Measurements from ENCODE around the gene ATAD5. TPM values are rescaled to one million over a fixed set of nuclear protein-coding genes. Genes with fewer than 3 reads are reported as not detected.

ATAD5 gene
- total and polyA plus RNA-seq, 2 of the 13 experiments (the other 11 are each of a cell fraction or from before 2014, with no cell fraction given), result 1.8 to 10.7 TPM

- no peak overlapping the region for H3K4me2 ChIP-seq (ENCODE audit: low read depth, low read length)
- BruUV-seq (replicated peaks), result no TSS peak
- H3K36me3 ChIP-seq (replicated peaks in 1 of 2; ENCODE audit: control insufficient read depth in 1 of 2, insufficient read depth in 2 of 2, low read length in 2 of 2), result peaks cover 3 to 25% of the 10 kb centered on the region in 2 experiments; a peak in 4 of 5 replicates
- CTCF ChIA-PET (ENCODE audit: low intra/inter-chr PET ratio, low total read pairs), result no interaction called here
- in situ Hi-C loops (cut with HindIII; ENCODE audit: extremely low pct_ligation_motif_present, low pct_unique_long_range_greater_than_20kb), result no loop called here
- WGBS (ENCODE audit: low lambda C conversion rate), result 96% methylated on average over 9 of the region's 9 CpGs
- no peak overlapping the region for H3K27ac ChIP-seq (ENCODE audit: extremely low read length, insufficient read depth, low read length)
- no peaks in the 10 kb centered on the region for H3K9me3 ChIP-seq (ENCODE audit: low read length)
- intact Hi-C loops (cut with micrococcal nuclease; ENCODE audit: unreplicated experiment), result no loop called here
- peak; percentile 17; the same call in 1 of the 3 replicates for ATAC-seq
- no peak for DNase-seq (ENCODE audit: low spot score)
- no peaks in the 10 kb centered on the region for H4K20me1 ChIP-seq (ENCODE audit: insufficient read depth, low read length)
- no peaks in the 10 kb centered on the region for H3K79me2 ChIP-seq (ENCODE audit: insufficient read depth, low read length)
- H3K4me3 ChIP-seq (replicated peaks in 1 of 3; ENCODE audit: insufficient read depth in 1 of 3, low read depth in 2 of 3, low read length in 3 of 3), result no peak overlapping the region
- no peak for FAIRE-seq
- no peaks in the 10 kb centered on the region for H3K27me3 ChIP-seq (ENCODE audit: control insufficient read depth in 1 of 2, insufficient read depth in 2 of 2, low read length in 2 of 2)
- TF ChIP-seq RBM22 (optimal IDR thresholded peaks at IDR 0.05; ENCODE audit: low read length), result peak; percentile 54
- TF ChIP-seq AGO2 (optimal IDR thresholded peaks at IDR 0.05; ENCODE audit: low read depth, low read length), result peak; percentile 48
- TF ChIP-seq POGK (CRISPR knock-in tag; conservative IDR thresholded peaks at IDR 0.05), result no peak
- H3K9ac ChIP-seq (ENCODE audit: insufficient read depth, low read depth, low read length), result no peak overlapping the region
- H3K4me1 ChIP-seq (ENCODE audit: insufficient read depth, low read length), result no peaks in the 10 kb centered on the region
- POLR2A ChIA-PET, result no interaction called here
- no peak overlapping the region for H2AFZ ChIP-seq (ENCODE audit: low read length)
These were observed 38.3 kb upstream of the ATAD5 start for GRCh38 chr17:30793282-30793977.

GRCh38 chr17:30794372-30794771 lies 37.4 kb upstream of the ATAD5 start:
- Histone ChIP-seq H4K20me1 (ENCODE audit: insufficient read depth, low read length) (no peaks in the 10 kb centered on the region), H3K36me3 (replicated peaks in 1 of 2; ENCODE audit: control insufficient read depth in 1 of 2, insufficient read depth in 2 of 2, low read length in 2 of 2) (peaks cover 1 to 21% of the 10 kb centered on the region in 2 experiments; a peak in 4 of 5 replicates), H3K9me3 (ENCODE audit: low read length) (no peaks in the 10 kb centered on the region), H3K9ac (ENCODE audit: insufficient read depth, low read depth, low read length) (no peak overlapping the region), H3K4me2 (ENCODE audit: low read depth, low read length) (no peak overlapping the region), H3K27me3 (ENCODE audit: control insufficient read depth in 1 of 2, insufficient read depth in 2 of 2, low read length in 2 of 2) (no peaks in the 10 kb centered on the region), H3K79me2 (ENCODE audit: insufficient read depth, low read length) (no peaks in the 10 kb centered on the region), H2AFZ (ENCODE audit: low read length) (no peak overlapping the region), H3K4me1 (ENCODE audit: insufficient read depth, low read length) (no peaks in the 10 kb centered on the region), H3K27ac (ENCODE audit: extremely low read length, insufficient read depth, low read length) (no peak overlapping the region), H3K4me3 (replicated peaks in 1 of 3; ENCODE audit: insufficient read depth in 1 of 3, low read depth in 2 of 3, low read length in 3 of 3) (no peak overlapping the region)
- POLR2A ChIA-PET, result no interaction called here
- ATAC-seq (no peak), FAIRE-seq (no peak), DNase-seq (ENCODE audit: low spot score) (no peak)
- BruUV-seq (replicated peaks), result no TSS peak
- CTCF ChIA-PET (ENCODE audit: low intra/inter-chr PET ratio, low total read pairs), result no interaction called here
- peak; percentile 16 for TF ChIP-seq RBM22 (optimal IDR thresholded peaks at IDR 0.05; ENCODE audit: low read length)
- TF ChIP-seq ZNF44 (CRISPR knock-in tag; IDR thresholded peaks at IDR 0.05), result no peak
- no peak for TF ChIP-seq GATA4 (IDR thresholded peaks at IDR 0.05; ENCODE audit: borderline replicate concordance, low read depth)
- 98% methylated on average over 5 of the region's 5 CpGs for WGBS (ENCODE audit: low lambda C conversion rate)
- intact Hi-C loops (cut with micrococcal nuclease; ENCODE audit: unreplicated experiment), result no loop called here
- in situ Hi-C loops (cut with HindIII; ENCODE audit: extremely low pct_ligation_motif_present, low pct_unique_long_range_greater_than_20kb), result no loop called here

Measured in HepG2 (cell line).